DMS114 treated with DMSO at 0.1 percent for 48 hours (cell line): ENCODE measurements around the gene RPL18A.
A peak's percentile ranks its signal among the peaks of the same experiment; 100 is the strongest.

Experiments used
- DNase-seq: peaks from one replicate; lab custom pipeline; 2025; ENCODE audit not compliant: unreplicated experiment; lab: John Stamatoyannopoulos, UW

RPL18A gene

GRCh38 chr19:17841810-17842662 lies 17.7 kb upstream of the RPL18A start:
- peak; percentile 90 for DNase-seq

GRCh38 chr19:17842663-17843291 lies 16.9 kb upstream of the RPL18A start:
- DNase-seq: no peak

- DNase-seq: no peak
Measured at GRCh38 chr19:17843292-17843827, 16.4 kb upstream of the RPL18A start.

- DNase-seq: no peak
Measured at GRCh38 chr19:17843908-17844490, 15.7 kb upstream of the RPL18A start.

GRCh38 chr19:17846146-17846545 lies 13.6 kb upstream of the RPL18A start:
- no peak for DNase-seq

- DNase-seq: no peak
Measured at GRCh38 chr19:17847538-17848366, 12.0 kb upstream of the RPL18A start, which contains the start of gene JAK3. TSS of gene JAK3 (minus strand) at chr19:17847982. CDS start at chr19:17844417, 3,565 bp downstream.

- no peak for DNase-seq
Measured at GRCh38 chr19:17848595-17849292, 11.0 kb upstream of the RPL18A start.

- DNase-seq: no peak
Measured at GRCh38 chr19:17854061-17854460, 5.6 kb upstream of the RPL18A start.

- peak; percentile 50 for DNase-seq
Measured at GRCh38 chr19:17855280-17856152, 4.2 kb upstream of the RPL18A start.

GRCh38 chr19:17860331-17860992 lies 752 bp downstream of the RPL18A start:
- DNase-seq: no peak

- DNase-seq: no peak
Measured at GRCh38 chr19:17860993-17861360, 1.3 kb downstream of the RPL18A start.

- no peak for DNase-seq
Measured at GRCh38 chr19:17861542-17862402, 2.1 kb downstream of the RPL18A start.

GRCh38 chr19:17862711-17863519 lies 3.2 kb downstream of the RPL18A start:
- no peak for DNase-seq

GRCh38 chr19:17863520-17864182 lies 3.9 kb downstream of the RPL18A start:
- no peak for DNase-seq

- no peak for DNase-seq
Measured at GRCh38 chr19:17865364-17866311, 5.9 kb downstream of the RPL18A start.
